RPMI7951 (cell line): ENCODE data around the gene EPS8L1. TPM values are rescaled to one million over a fixed set of nuclear protein-coding genes. Genes with fewer than 3 reads are reported as not detected.
"Not testable (repeated sequence)": the region's sequence is repeated elsewhere in the genome, so short reads cannot be mapped to it uniquely, and the experiment has no call there.

Experiments used
- DNase-seq: peaks from one replicate; pipeline ENCODE4 v3.0.0-alpha.2; 2012; ENCODE audit warnings: low read depth
- total RNA-seq: library from RNA; depleted of rRNA; stranded (reverse); fragments of >200 nt; shearing (Covaris generic); gene quantifications from 2 replicates; pipeline ENCODE4 v1.2.3, GENCODE V29; 2014; rRNA removed

The EPS8L1 gene
- 8.5 and 12.3 TPM in 2 replicates for total RNA-seq

DNA sequence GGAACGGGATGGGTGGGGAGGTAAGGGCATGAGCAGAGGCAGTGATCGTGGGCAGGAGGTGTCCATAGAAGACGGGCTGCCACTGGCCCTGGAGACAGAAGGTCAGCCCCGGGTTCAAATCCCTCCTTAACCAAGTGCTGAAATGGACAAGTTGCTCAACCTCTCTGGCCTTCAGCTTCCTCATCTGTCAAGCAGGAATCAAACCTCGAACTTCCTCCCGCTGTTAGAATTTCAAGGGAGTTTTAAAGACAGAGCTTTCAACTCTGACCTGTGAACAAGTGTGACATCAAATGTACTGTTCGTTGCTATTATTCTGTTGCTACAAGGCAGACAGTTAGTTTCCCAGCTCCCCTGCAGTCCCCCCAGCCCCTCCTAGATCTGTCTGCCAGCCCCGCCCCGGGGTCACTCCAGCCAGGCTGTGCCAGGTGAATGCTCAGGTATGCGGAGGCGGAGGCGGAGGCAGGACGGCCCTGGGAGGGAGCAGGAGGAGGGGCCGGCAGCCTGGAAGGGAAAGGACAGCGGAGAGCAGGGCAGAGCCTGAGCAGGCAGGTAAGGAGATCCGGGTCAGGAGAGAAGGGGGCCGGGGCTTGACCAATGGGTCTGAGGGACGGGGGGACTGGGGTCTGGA is at the start of gene EPS8L1:
TSS of gene EPS8L1 (plus strand) at position 499 of the 628 bp plus-strand sequence. CDS start 576 bp downstream, outside the sequence.
- no peak for DNase-seq

- DNase-seq, result not testable (repeated sequence)
These were observed 48.6 kb upstream of the EPS8L1 start for GRCh38 chr19:55027140-55027471.

GRCh38 chr19:55027472-55028337 is 48.0 kb upstream of the EPS8L1 start:
- no peak for DNase-seq

DNA sequence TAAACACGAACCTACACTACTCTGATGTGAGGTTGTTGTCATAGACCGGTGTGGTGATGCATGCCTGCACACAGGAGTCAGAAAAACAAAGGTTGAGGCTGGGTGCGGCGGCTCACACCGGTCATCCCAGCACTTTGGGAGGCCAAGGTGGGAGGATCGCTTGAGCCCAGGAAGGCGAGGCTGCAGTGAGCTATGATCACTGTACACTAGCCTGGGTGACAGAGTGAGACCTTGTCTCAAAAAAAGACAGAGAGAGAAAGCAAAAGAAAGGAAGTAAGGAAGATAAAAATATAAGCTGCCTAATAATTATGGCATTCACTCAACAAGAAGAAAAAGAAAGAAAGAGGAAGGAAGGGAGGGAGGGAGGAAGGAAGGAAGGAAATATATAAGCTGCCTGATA is 46.9 kb upstream of the EPS8L1 start:
- DNase-seq, result no peak

DNA sequence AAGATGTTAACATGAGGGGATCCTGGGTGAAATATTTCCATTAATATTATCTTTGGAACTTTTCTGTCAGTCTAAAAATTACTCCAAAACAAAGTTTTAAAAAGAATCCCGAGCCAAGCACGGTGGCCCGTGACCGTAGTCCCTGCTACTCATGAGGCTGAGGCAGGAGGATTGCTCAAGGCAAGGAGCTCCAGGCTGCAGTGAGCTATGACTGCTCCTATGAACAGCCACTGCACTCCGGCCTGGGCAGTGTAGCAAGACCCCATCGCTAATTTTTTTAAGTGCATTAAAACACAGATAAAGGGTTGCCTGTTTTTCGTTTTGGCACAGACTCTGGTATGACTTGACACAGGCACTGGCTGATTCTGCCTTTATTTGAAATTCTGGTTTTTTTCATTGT is 44.5 kb upstream of the EPS8L1 start:
- DNase-seq, result no peak

DNA sequence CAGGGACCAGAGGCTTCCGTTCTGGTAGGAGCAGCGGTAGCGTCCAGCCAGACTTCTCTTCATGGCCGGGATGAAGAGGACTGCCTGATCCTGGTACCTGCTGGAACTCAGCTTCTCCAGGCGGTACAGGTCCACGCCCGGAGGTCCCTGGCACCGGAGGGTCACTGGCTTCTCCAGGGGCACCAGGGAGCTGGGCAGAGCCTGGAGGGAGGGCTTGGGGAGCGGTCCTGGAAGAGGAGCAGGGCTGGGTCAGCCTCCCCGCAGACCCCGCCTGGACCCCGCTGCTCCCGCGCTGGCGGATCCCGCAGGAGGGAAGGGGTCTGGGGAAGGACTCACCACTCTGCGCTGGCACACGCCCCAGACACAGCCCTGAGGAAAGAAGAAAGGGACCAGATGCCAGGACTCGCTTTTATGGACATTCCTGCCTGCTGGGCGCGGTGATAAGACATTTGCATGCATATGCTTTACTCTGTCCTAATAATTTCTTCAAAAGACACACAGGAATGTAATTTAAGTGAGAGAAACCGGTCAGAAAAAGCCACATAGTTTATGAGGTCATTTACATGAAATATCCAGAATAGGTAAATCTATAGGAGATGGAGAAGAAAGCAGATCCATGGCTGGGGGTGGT is 43.4 kb upstream of the EPS8L1 start:
- no peak for DNase-seq

DNA sequence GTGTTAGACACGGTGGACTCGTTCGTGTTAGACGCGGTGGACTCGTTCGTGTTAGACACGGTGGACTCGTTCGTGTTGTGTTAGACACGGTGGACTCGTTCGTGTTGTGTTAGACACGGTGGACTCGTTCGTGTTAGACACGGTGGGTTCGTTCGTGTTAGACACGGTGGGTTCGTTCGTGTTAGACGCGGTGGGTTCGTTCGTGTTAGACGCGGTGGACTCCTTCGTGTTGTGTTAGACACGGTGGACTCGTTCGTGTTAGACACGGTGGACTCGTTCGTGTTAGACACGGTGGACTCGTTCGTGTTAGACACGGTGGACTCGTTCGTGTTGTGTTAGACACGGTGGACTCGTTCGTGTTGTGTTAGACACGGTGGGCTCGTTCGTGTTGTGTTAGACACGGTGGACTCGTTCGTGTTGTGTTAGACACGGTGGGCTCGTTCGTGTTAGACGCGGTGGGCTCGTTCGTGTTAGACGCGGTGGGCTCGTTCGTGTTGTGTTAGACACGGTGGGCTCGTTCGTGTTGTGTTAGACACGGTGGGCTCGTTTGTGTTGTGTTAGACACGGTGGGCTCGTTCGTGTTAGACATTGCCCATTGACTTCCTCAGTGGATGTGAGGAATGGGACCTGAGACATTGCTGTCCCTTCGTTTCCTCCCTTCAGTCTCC is 42.6 kb upstream of the EPS8L1 start:
- DNase-seq, result not testable (repeated sequence)

DNA sequence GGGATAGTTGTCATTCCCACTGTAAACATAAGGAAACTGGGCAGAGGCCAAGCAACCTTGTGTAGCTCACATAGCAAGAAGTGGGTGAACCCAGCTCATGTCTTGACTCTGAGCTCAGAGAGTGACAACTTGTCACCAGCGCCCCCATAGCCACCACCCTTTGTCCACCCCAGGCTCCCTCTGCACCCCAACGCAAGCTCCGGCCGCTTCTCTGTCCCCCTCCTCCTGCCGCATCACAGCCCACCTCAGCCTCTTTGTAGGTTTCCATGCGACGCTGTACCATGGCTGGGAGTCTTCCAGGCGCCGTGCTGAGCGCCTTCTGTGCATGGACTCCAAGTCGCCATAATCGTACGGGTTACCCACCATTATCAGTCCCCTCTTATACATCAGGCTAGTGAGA is 40.9 kb upstream of the EPS8L1 start:
- no peak for DNase-seq

DNA sequence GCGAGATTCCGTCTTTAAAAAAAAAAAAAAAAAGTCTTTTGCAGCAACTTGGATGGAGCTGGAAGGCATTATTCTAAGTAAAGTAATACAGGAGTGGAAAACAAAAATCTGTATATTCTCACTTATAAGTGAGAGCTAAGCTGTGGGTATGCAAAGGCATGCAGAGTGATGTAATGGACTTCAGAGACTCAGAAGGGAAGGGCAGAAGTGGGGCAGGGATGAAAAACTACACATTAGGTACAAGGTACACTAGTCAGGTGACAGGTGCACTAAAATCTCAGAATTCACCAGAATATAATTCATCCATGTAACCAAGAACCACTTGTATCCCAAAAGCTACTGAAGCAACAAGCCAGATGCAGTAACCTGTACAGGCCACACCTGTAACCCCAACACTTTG is 39.6 kb upstream of the EPS8L1 start:
- DNase-seq, result no peak

GRCh38 chr19:55037603-55038002 is 38.1 kb upstream of the EPS8L1 start:
- not testable (repeated sequence) for DNase-seq

GRCh38 chr19:55040654-55041053 is 35.0 kb upstream of the EPS8L1 start:
- not testable (repeated sequence) for DNase-seq

- DNase-seq, result no peak
These were observed 34.4 kb upstream of the EPS8L1 start for GRCh38 chr19:55041244-55041626.

DNA sequence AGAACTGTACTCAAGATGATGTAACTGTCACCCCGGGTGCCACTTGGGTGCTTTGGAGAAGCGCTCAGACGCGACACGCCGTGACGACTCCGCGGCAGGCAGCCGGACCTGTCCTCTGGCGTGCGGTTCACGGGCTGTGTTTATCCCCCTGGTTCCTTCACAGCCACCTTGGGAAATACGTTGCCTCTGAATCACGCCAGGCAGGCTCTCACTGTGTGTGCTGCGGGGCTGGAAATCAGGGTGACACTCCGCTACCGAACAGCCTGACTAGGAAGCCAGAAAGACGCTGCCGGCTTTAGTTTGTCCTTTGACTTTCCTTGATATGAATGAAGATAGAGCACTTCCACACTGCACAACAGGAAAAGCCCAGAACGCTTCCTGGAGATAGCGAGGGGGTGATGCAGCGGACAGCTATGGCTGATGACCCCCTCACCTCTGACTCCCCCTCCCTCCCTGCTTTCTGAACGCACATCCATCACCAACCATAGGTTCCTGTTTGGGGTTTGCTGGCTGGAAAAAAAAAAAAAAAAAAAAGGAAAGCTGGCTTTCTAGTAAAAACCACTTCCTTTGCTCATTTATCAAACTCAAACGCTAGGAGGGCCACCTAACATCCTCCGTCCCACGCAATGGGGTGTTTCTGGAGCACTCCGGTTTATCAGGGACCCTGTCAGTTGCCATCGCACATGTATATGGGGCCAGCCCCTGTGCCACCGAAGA is 33.9 kb upstream of the EPS8L1 start:
- DNase-seq, result no peak

- no peak for DNase-seq
These were observed 33.4 kb upstream of the EPS8L1 start for GRCh38 chr19:55042344-55042678.

- DNase-seq, result no peak
These were observed 33.0 kb upstream of the EPS8L1 start for GRCh38 chr19:55042688-55043087.

- DNase-seq, result no peak
These were observed 31.4 kb upstream of the EPS8L1 start for GRCh38 chr19:55044286-55044685.

DNA sequence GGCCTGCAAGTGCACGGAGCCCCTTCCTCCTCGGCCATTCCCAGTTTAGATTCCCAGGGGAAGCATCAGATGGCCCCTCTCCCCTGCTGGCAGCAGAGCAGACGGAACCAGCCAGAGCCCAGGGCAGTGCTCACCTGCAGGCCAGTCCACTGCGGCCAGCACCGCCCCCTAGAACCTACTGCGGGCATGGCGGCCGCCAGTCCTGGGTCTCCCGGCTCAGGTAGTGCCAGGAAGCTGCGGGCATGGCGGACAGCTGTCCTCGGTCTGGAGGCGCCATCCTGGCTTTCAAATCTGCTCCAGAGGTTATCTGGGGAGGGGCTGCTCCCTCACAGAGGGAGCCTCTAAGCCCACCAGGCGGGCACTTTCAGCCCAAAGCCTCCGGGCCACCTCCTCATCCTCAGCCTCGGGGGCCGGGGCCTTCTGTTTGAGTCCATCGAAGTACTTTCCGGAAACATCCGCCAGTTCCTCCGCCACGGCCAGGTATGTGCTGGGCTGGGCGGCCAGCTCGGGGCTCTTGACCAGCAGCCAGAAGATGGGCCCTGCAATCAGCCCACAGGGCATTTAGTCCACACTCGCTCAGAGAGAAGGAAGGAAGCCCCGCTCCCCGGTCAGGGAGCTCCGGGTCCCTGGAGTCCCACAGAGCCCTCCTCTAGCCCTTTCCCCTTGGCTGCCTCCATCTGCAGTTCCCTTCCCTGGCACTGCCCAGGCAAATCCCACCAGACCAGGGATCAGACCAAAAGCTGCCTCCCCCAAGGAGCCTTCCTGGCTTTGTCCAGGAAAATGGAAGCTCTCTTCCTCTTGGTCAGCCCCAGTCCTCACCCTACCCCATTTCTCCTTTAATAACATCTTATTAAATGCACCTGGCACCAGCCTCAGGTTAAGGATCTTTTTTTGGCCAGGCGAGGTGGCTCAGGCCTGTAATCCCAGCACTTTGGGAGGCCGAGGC is 30.6 kb upstream of the EPS8L1 start:
- no peak for DNase-seq

GRCh38 chr19:55046975-55047622 is 28.6 kb upstream of the EPS8L1 start:
- no peak for DNase-seq

DNA sequence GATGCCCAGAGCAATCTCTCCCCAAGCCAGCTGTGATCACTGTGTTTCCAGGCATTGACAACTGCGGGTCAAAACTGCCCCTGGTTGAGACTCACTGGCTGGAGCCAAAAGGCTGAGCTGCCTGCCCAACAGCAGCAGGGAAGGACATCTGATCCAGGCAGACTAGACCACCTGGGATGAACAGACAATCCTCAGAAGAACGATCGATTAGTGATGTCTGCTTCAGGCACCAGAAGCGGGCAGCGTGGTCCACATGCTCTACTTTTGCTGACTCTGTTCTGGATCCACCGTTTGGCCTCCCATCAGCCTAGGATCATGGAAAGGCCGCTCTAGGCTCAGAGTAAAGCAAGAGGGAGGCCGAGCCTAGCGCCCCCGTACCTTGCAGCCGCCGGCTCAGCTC is 27.7 kb upstream of the EPS8L1 start:
- DNase-seq, result no peak

DNA sequence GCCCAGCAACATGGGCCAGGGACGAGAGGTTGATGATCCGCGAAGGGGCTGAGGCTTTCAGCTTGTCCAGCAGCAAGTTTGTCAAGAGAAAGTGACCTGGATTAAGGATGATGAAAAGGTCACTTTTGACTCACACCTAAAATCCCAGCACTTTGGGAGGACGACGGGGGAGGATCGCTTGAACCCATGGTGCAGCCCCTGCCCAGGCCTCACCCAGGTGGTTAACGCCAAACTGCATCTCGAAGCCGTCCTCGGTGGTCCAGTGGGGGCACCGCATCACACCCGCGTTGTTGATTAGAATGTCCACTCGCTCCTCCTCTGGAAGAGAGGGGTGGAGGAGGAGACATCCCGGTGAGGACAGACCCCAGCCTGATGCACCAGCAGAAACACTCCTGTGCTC is 27.2 kb upstream of the EPS8L1 start:
- DNase-seq, result no peak
